SK-N-SH (cell line): Measurements from ENCODE around the gene PAX2. TPM values are rescaled to one million over a fixed set of nuclear protein-coding genes. Genes with fewer than 3 reads are reported as not detected.

Experiments
- CTCF ChIA-PET: fragments of 300-600, 350-600 bp; formaldehyde crosslinking; extraction: SDS; loops from one replicate; lab custom pipeline; 2021; lab: Yijun Ruan, JAX
- POLR2A ChIA-PET: fragments of 350-600 bp; sonication (Branson Sonifier 250); formaldehyde crosslinking; extraction: SDS; loops from one replicate; lab custom pipeline; 2020; ENCODE audit warnings: antibody characterized with exemption, inconsistent platforms; lab: Yijun Ruan, JAX
- DNase-seq: peaks from one replicate; pipeline ENCODE4 v3.0.0; 2012
- H2AFZ ChIP-seq: fragments of 200-600 bp; sonication (generic); 2 replicates; pipeline ENCODE4 v1.8.1; 2016; ENCODE audit warnings: antibody characterized with exemption, mild to moderate bottlenecking, low read depth
- H3F3A ChIP-seq: fragments of 200-600 bp; sonication (generic); replicated peaks from 2 replicates; pipeline ENCODE3; 2016; ENCODE audit warnings: antibody characterized with exemption, mild to moderate bottlenecking; ENCODE audit not compliant: insufficient read depth
- H3K27ac ChIP-seq, 2 experiments: fragments of 200-500 bp in 1 of 2; fragments of 200-600 bp in 1 of 2; sonication (Bioruptor generic) in 1 of 2; sonication (generic), shearing (Covaris generic) in 1 of 2; 2 replicates each; pipeline versions ENCODE4 v1.5.1 to v1.6.1; 2014 to 2016; ENCODE audit warnings: low read depth in 2 of 2, inconsistent platforms in 1 of 2, low read length in 1 of 2, mild to moderate bottlenecking in 1 of 2, mixed read lengths in 1 of 2
- H3K27me3 ChIP-seq: fragments of 200-600 bp; sonication (generic), shearing (Covaris generic); 2 replicates; pipeline ENCODE4 v1.6.1; 2016; ENCODE audit warnings: mixed run types; ENCODE audit not compliant: insufficient read depth
- H3K36me3 ChIP-seq, 2 experiments: fragments of 200-500 bp in 1 of 2; fragments of 200-600 bp in 1 of 2; sonication (Bioruptor generic) in 1 of 2; sonication (generic) in 1 of 2; replicated peaks in 1 of 2; 2 replicates each; pipeline versions ENCODE3 to v1.5.1; 2014 to 2016; ENCODE audit warnings: low read length in 1 of 2, mild to moderate bottlenecking in 1 of 2; ENCODE audit not compliant: insufficient read depth in 2 of 2, control insufficient read depth in 1 of 2
- H3K4me1 ChIP-seq, 2 experiments: fragments of 200-500 bp in 1 of 2; fragments of 200-600 bp in 1 of 2; sonication (Bioruptor generic) in 1 of 2; sonication (generic), shearing (Covaris generic) in 1 of 2; 2 replicates each; pipeline versions ENCODE4 v1.5.1 to v1.6.1; 2014 to 2016; ENCODE audit warnings: low read depth in 1 of 2, low read length in 1 of 2, mixed run types in 1 of 2; ENCODE audit not compliant: insufficient read depth in 2 of 2, control insufficient read depth in 1 of 2
- H3K4me2 ChIP-seq: fragments of 200-600 bp; sonication (generic), shearing (Covaris generic); 2 replicates; pipeline ENCODE4 v1.6.1; 2017; ENCODE audit warnings: mixed run types
- H3K4me3 ChIP-seq, 2 experiments: fragments of 200-500 bp in 1 of 2; fragments of 200-600 bp in 1 of 2; sonication (Bioruptor generic) in 1 of 2; sonication (generic), shearing (Covaris generic) in 1 of 2; 2 replicates each; pipeline versions ENCODE4 v1.5.1 to v1.8.1; 2014 to 2016; ENCODE audit warnings: low read depth in 2 of 2, inconsistent platforms in 1 of 2, low read length in 1 of 2, mild to moderate bottlenecking in 1 of 2, mixed read lengths in 1 of 2, moderate library complexity in 1 of 2
- H3K79me2 ChIP-seq: fragments of 200-600 bp; sonication (generic); 2 replicates; pipeline ENCODE4 v1.8.1; 2017; ENCODE audit warnings: mild to moderate bottlenecking; ENCODE audit not compliant: insufficient read depth
- H3K9ac ChIP-seq: fragments of 200-600 bp; sonication (generic); 2 replicates; pipeline ENCODE4 v1.6.1; 2017; ENCODE audit warnings: mixed run types
- H3K9me2 ChIP-seq: fragments of 200-600 bp; sonication (generic); 2 replicates; pipeline ENCODE4 v1.6.1; 2017; ENCODE audit warnings: mixed run types
- H3K9me3 ChIP-seq: fragments of 200-600 bp; sonication (generic); 2 replicates; pipeline ENCODE4 v1.6.1; 2017; ENCODE audit warnings: mixed run types, mild to moderate bottlenecking, moderate library complexity
- H4K20me1 ChIP-seq: fragments of 200-600 bp; sonication (generic); 2 replicates; pipeline ENCODE4 v1.6.1; 2017; ENCODE audit warnings: mild to moderate bottlenecking, mixed run types; ENCODE audit not compliant: insufficient read depth
- CHD2 ChIP-seq: fragments of 150-350 bp; IDR thresholded peaks from 2 replicates; pipeline ENCODE4 v1.6.1; 2018; ENCODE audit warnings: low read length; ENCODE audit not compliant: partially characterized antibody
- EP300 ChIP-seq, 2 experiments: IDR thresholded peaks; 2 replicates each; pipeline versions ENCODE4 v1.4.0 to v1.6.1; 2012; ENCODE audit warnings: borderline replicate concordance in 1 of 2, low read depth in 1 of 2, low read length in 1 of 2
- EZH2phosphoT487 ChIP-seq: fragments of 200-600 bp; sonication (generic); IDR thresholded peaks from 2 replicates; pipeline ENCODE4 v1.6.1; 2017; ENCODE audit warnings: low read depth, mixed run types, mild to moderate bottlenecking, antibody characterized with exemption, moderate library complexity, borderline replicate concordance
- GABPA ChIP-seq: IDR thresholded peaks from 2 replicates; pipeline ENCODE4 v1.4.0; 2012; ENCODE audit warnings: low read depth, mild to moderate bottlenecking
- GATA2 ChIP-seq: sonication (generic); formaldehyde crosslinking; IDR thresholded peaks from 2 replicates; pipeline ENCODE4 v1.5.0; 2020; ENCODE audit warnings: mild to moderate bottlenecking, missing genetic modification reagents
- JUND ChIP-seq: IDR thresholded peaks from 2 replicates; pipeline ENCODE4 v1.4.0; 2012
- MAX ChIP-seq: IDR thresholded peaks from 2 replicates; pipeline ENCODE4 v1.4.0; 2012; ENCODE audit warnings: low read depth
- MEF2A ChIP-seq: IDR thresholded peaks from 2 replicates; pipeline ENCODE4 v1.4.0; 2012; ENCODE audit warnings: low read depth, borderline replicate concordance
- MXI1 ChIP-seq: IDR thresholded peaks from 2 replicates; pipeline ENCODE4 v1.6.1; 2012; ENCODE audit warnings: mild to moderate bottlenecking, low read depth, low read length, improper control_type of control experiment
- NRF1 ChIP-seq: IDR thresholded peaks from 2 replicates; pipeline ENCODE4 v1.6.1; 2012; ENCODE audit warnings: low read depth, mild to moderate bottlenecking, low read length
- RFX5 ChIP-seq: IDR thresholded peaks from 2 replicates; pipeline ENCODE4 v1.6.1; 2012; ENCODE audit warnings: mild to moderate bottlenecking, improper control_type of control experiment, low read length
- RXRA ChIP-seq: IDR thresholded peaks from 2 replicates; pipeline ENCODE4 v1.4.0; 2012; ENCODE audit warnings: low read depth, mild to moderate bottlenecking, borderline replicate concordance
- TAF1 ChIP-seq: IDR thresholded peaks from 2 replicates; pipeline ENCODE4 v1.6.1; 2012; ENCODE audit warnings: low read depth, mild to moderate bottlenecking, low read length, moderate library complexity, borderline replicate concordance
- TEAD4 ChIP-seq: IDR thresholded peaks from 2 replicates; pipeline ENCODE4 v1.4.0; 2012; ENCODE audit warnings: mild to moderate bottlenecking, borderline replicate concordance; ENCODE audit not compliant: insufficient read depth
- WGBS: methylation state at CpG from one replicate; pipeline ENCODE4 v1.1.6; 2017; ENCODE audit warnings: low lambda C conversion rate; 5-methylcytosine and 5-hydroxymethylcytosine counted together
- polyA plus RNA-seq, 3 experiments: library from polyadenylated mRNA; depleted of rRNA; stranded (reverse); fragments of >200 nt; gene quantifications; 2 replicates each; pipeline ENCODE4 v1.2.3, GENCODE V29; 2012
- TF ChIP-seq, protein P1 (sequence below): fragments of 150-350 bp; IDR thresholded peaks from 2 replicates; pipeline ENCODE4 v1.6.1; 2016; ENCODE audit warnings: mild to moderate bottlenecking, low read depth, low read length
- TF ChIP-seq, protein P2 (sequence below): IDR thresholded peaks from 2 replicates; pipeline ENCODE4 v1.4.0; 2012; ENCODE audit warnings: low read depth, borderline replicate concordance
- TF ChIP-seq, protein P3 (sequence below): fragments of 150-350 bp; IDR thresholded peaks from 2 replicates; pipeline ENCODE4 v1.6.1; 2017; ENCODE audit warnings: antibody characterized with exemption, low read length, low read depth, borderline replicate concordance

PAX2 gene
- polyA plus RNA-seq, 1 of the 3 experiments (the other 2 are of a cell fraction): not detected

- no peak overlapping the region for H3K9ac ChIP-seq
- POLR2A ChIA-PET: interaction anchor here (1.1 kb wide), 1 partner anchor 9 kb away, joined by 3 read pairs; no protein-coding TSS in a partner anchor
- CTCF ChIA-PET: interaction anchor here (1.8 kb wide), 1 partner anchor 17 kb away, joined by 5 read pairs; no protein-coding TSS in a partner anchor
- H3K27me3 ChIP-seq: peaks cover 12% of the 10 kb centered on the region; the same call in 1 of the 2 replicates
- H4K20me1 ChIP-seq: no peaks in the 10 kb centered on the region
- no peaks in the 10 kb centered on the region for H3K79me2 ChIP-seq
- H3K4me2 ChIP-seq: no peak overlapping the region
- H3K27ac ChIP-seq: no peak overlapping the region
- H2AFZ ChIP-seq: no peak overlapping the region
- H3F3A ChIP-seq: no peaks in the 10 kb centered on the region
- no peaks in the 10 kb centered on the region for H3K9me3 ChIP-seq
- H3K4me3 ChIP-seq: no peak overlapping the region
- H3K9me2 ChIP-seq: no peaks in the 10 kb centered on the region
- no peak for DNase-seq
- 33% methylated on average over 1 of the region's 3 CpGs for WGBS
- peaks cover 0 to 29% of the 10 kb centered on the region in 2 experiments; a peak in 1 of 4 replicates for H3K4me1 ChIP-seq
- TF ChIP-seq EP300 (IDR thresholded peaks at IDR 0.05; ENCODE audit: borderline replicate concordance in 1 of 2, low read depth in 1 of 2, low read length in 1 of 2) (no peak), JUND (no peak), NRF1 (no peak), GATA2 (no peak), MXI1 (no peak), TEAD4 (no peak), CHD2 (no peak)
- TF ChIP-seq, protein P1, sequence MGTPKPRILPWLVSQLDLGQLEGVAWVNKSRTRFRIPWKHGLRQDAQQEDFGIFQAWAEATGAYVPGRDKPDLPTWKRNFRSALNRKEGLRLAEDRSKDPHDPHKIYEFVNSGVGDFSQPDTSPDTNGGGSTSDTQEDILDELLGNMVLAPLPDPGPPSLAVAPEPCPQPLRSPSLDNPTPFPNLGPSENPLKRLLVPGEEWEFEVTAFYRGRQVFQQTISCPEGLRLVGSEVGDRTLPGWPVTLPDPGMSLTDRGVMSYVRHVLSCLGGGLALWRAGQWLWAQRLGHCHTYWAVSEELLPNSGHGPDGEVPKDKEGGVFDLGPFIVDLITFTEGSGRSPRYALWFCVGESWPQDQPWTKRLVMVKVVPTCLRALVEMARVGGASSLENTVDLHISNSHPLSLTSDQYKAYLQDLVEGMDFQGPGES: no peak
- no peaks in the 10 kb centered on the region for H3K36me3 ChIP-seq
These were observed 38.7 kb downstream of the PAX2 start for GRCh38 chr10:100784126-100784525.

DNA sequence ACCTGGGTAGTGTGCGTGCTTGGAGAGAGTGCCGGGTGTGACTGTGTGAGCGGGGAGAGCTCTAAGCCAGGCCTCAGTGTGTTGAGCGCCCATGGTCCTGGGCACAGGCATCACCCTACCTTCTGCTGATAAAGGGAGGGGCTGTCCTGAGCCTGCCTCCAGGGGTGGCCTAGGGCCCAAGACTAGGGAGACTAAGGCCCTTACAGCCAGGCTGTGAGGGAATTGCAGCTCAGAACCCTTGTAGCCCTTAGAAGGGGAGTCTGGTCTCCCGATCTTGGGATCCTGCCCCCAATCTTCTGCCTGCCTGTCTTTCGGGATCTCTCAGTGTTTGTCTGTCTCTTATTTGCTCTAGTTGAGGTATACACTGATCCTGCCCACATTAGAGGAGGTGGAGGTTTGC, 41.2 kb downstream of the PAX2 start:
- H4K20me1 ChIP-seq: no peaks in the 10 kb centered on the region
- 68% methylated on average over 5 of the region's 6 CpGs for WGBS
- no peak for DNase-seq
- H3K4me3 ChIP-seq: no peak overlapping the region
- H3K79me2 ChIP-seq: no peaks in the 10 kb centered on the region
- H3K27me3 ChIP-seq: peaks cover 14% of the 10 kb centered on the region; the same call in 1 of the 2 replicates
- no peak overlapping the region for H3K27ac ChIP-seq
- no peak for TF ChIP-seq EZH2phosphoT487
- no peak for TF ChIP-seq TEAD4
- TF ChIP-seq MAX: no peak
- TF ChIP-seq, protein P2, sequence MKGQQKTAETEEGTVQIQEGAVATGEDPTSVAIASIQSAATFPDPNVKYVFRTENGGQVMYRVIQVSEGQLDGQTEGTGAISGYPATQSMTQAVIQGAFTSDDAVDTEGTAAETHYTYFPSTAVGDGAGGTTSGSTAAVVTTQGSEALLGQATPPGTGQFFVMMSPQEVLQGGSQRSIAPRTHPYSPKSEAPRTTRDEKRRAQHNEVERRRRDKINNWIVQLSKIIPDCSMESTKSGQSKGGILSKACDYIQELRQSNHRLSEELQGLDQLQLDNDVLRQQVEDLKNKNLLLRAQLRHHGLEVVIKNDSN: no peak
- no peak for TF ChIP-seq GABPA
- TF ChIP-seq RFX5: no peak
- TF ChIP-seq, protein P3, sequence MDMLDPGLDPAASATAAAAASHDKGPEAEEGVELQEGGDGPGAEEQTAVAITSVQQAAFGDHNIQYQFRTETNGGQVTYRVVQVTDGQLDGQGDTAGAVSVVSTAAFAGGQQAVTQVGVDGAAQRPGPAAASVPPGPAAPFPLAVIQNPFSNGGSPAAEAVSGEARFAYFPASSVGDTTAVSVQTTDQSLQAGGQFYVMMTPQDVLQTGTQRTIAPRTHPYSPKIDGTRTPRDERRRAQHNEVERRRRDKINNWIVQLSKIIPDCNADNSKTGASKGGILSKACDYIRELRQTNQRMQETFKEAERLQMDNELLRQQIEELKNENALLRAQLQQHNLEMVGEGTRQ: no peak
- TF ChIP-seq MEF2A: no peak
- no peak for TF ChIP-seq RXRA
- TF ChIP-seq TAF1: no peak
- H3K9me2 ChIP-seq: no peaks in the 10 kb centered on the region
- H3K36me3 ChIP-seq: no peaks in the 10 kb centered on the region
- ChIA-PET POLR2A (no interaction called here), CTCF (interaction anchor here (1.2 to 1.7 kb wide), 5 partner anchors 25 to 268 kb away, joined by 3 to 5 read pairs (median 4); no protein-coding TSS in a partner anchor)
- no peak overlapping the region for H3K9ac ChIP-seq
- no peaks in the 10 kb centered on the region for H3F3A ChIP-seq
- peaks cover 0 to 48% of the 10 kb centered on the region in 2 experiments; a peak in 1 of 4 replicates for H3K4me1 ChIP-seq
- H3K9me3 ChIP-seq: no peaks in the 10 kb centered on the region
- no peak overlapping the region for H2AFZ ChIP-seq
- no peak overlapping the region for H3K4me2 ChIP-seq
